Right atrium auricular region (tissue), 2 donors: Measurements from ENCODE around the gene DLL3. TPM values are rescaled to one million over a fixed set of nuclear protein-coding genes. Genes with fewer than 3 reads are reported as not detected.

Source experiments
- DNase-seq: peaks from one replicate; pipeline ENCODE4 v3.0.0-alpha.2; 2019; ENCODE audit warnings: low spot score
- H3K27ac ChIP-seq, 2 donors: fragments of 200-600 bp; sonication (generic); 1 replicate in 1 of 2; 2 replicates in 1 of 2; pipeline ENCODE4 v1.5.1; 2016 to 2019
- H3K27me3 ChIP-seq, 2 donors: fragments of 200-600 bp; sonication (generic); one replicate each; pipeline versions ENCODE4 v1.5.1 to v1.6.0; 2017 to 2019
- H3K36me3 ChIP-seq: fragments of 200-600 bp; sonication (generic); one replicate; pipeline ENCODE4 v1.5.1; 2016
- H3K4me1 ChIP-seq, 2 donors: fragments of 200-600 bp; sonication (generic); one replicate each; pipeline versions ENCODE4 v1.5.1 to v1.6.0; 2017 to 2019
- H3K4me3 ChIP-seq, 2 donors: fragments of 200-600 bp; sonication (generic); 1 replicate in 1 of 2; 2 replicates in 1 of 2; pipeline ENCODE4 v1.5.1; 2017 to 2019; ENCODE audit warnings: mild to moderate bottlenecking in 1 of 2, moderate library complexity in 1 of 2
- H3K9me3 ChIP-seq, 2 donors: fragments of 200-600 bp; sonication (generic); one replicate each; pipeline ENCODE4 v1.5.1; 2019
- CTCF ChIP-seq, 2 donors: fragments of 200-600 bp; sonication (generic); IDR thresholded peaks; one replicate each; pipeline ENCODE4 v1.5.1; 2019; ENCODE audit warnings: antibody characterized with exemption in 2 of 2
- total RNA-seq, 2 donors: library from RNA; depleted of rRNA; stranded (reverse); fragments of >200 nt; gene quantifications; one replicate each; pipeline ENCODE4 v1.1.0, GENCODE V29; 2016

The DLL3 gene
- total RNA-seq, 2 donors from 2014 or later: not detected

- Histone ChIP-seq H3K4me3 (peak overlapping the region in 1 of 2 donors; percentile 77), H3K27ac (peak overlapping the region in 1 of 2 donors; percentile 95), H3K4me1 (peaks cover 0 to 23% of the 10 kb centered on the region in 2 donors), H3K9me3 (no peaks in the 10 kb centered on the region), H3K36me3 (no peaks in the 10 kb centered on the region), H3K27me3 (no peaks in the 10 kb centered on the region)
- DNase-seq: no peak
- TF ChIP-seq CTCF (IDR thresholded peaks at IDR 0.05): no peak
Measured at GRCh38 chr19:39540333-39540673, 41.6 kb downstream of the DLL3 start.

- H3K27ac ChIP-seq: no peak overlapping the region
- H3K36me3 ChIP-seq: no peaks in the 10 kb centered on the region
- H3K9me3 ChIP-seq: no peaks in the 10 kb centered on the region
- DNase-seq: no peak
- H3K4me1 ChIP-seq: peaks cover 0 to 23% of the 10 kb centered on the region in 2 donors
- no peak for TF ChIP-seq CTCF (IDR thresholded peaks at IDR 0.05)
- no peak overlapping the region for H3K4me3 ChIP-seq
- H3K27me3 ChIP-seq: no peaks in the 10 kb centered on the region
Measured at GRCh38 chr19:39542206-39542605, 43.5 kb downstream of the DLL3 start.

- H3K36me3 ChIP-seq: no peaks in the 10 kb centered on the region
- H3K27ac ChIP-seq: no peak overlapping the region
- no peak overlapping the region for H3K4me3 ChIP-seq
- DNase-seq: no peak
- H3K27me3 ChIP-seq: no peaks in the 10 kb centered on the region
- peaks cover 0 to 15% of the 10 kb centered on the region in 2 donors for H3K4me1 ChIP-seq
- no peak for TF ChIP-seq CTCF (IDR thresholded peaks at IDR 0.05)
- H3K9me3 ChIP-seq: no peaks in the 10 kb centered on the region
Measured at GRCh38 chr19:39543477-39543857, 44.7 kb downstream of the DLL3 start.

- H3K36me3 ChIP-seq: no peaks in the 10 kb centered on the region
- no peak for TF ChIP-seq CTCF (IDR thresholded peaks at IDR 0.05)
- no peaks in the 10 kb centered on the region for H3K9me3 ChIP-seq
- DNase-seq: no peak
- H3K27ac ChIP-seq: no peak overlapping the region
- no peaks in the 10 kb centered on the region for H3K27me3 ChIP-seq
- H3K4me3 ChIP-seq: no peak overlapping the region
- peaks cover 0 to 6% of the 10 kb centered on the region in 2 donors for H3K4me1 ChIP-seq
Measured at GRCh38 chr19:39544226-39544903, 45.6 kb downstream of the DLL3 start.

- peaks cover 0 to 6% of the 10 kb centered on the region in 2 donors for H3K4me1 ChIP-seq
- H3K9me3 ChIP-seq: no peaks in the 10 kb centered on the region
- no peak overlapping the region for H3K4me3 ChIP-seq
- no peaks in the 10 kb centered on the region for H3K36me3 ChIP-seq
- DNase-seq: no peak
- no peak overlapping the region for H3K27ac ChIP-seq
- no peaks in the 10 kb centered on the region for H3K27me3 ChIP-seq
- no peak for TF ChIP-seq CTCF (IDR thresholded peaks at IDR 0.05)
Measured at GRCh38 chr19:39544911-39545310, 46.2 kb downstream of the DLL3 start.

GRCh38 chr19:39546599-39546998 lies 47.9 kb downstream of the DLL3 start:
- Histone ChIP-seq H3K9me3 (no peaks in the 10 kb centered on the region), H3K4me1 (no peaks in the 10 kb centered on the region), H3K4me3 (no peak overlapping the region), H3K36me3 (no peaks in the 10 kb centered on the region), H3K27ac (no peak overlapping the region), H3K27me3 (no peaks in the 10 kb centered on the region)
- TF ChIP-seq CTCF (IDR thresholded peaks at IDR 0.05): no peak
- no peak for DNase-seq
